K562 (cell line): Measurements from ENCODE around the gene DCAF17. TPM values are rescaled to one million over a fixed set of nuclear protein-coding genes. Genes with fewer than 3 reads are reported as not detected.

ENCODE experiments used
- CC2D1A ChIP-seq: fragments of 450-650 bp; IDR thresholded peaks from 2 replicates; pipeline ENCODE4 v1.6.1; 2017; ENCODE audit warnings: mild to moderate bottlenecking
- GATAD2A ChIP-seq: fragments of 450-650 bp; IDR thresholded peaks from 2 replicates; pipeline ENCODE4 v1.6.1; 2017
- HDAC8 ChIP-seq: fragments of 450-650 bp; IDR thresholded peaks from 2 replicates; pipeline ENCODE4 v1.6.1; 2016; ENCODE audit warnings: mild to moderate bottlenecking, missing genetic modification characterization, moderate library complexity, missing compliant biosample characterization
- HNRNPH1 ChIP-seq: fragments of 200-400 bp; formaldehyde crosslinking; optimal IDR thresholded peaks from 2 replicates; pipeline ENCODE3; 2017; ENCODE audit warnings: low read depth, mild to moderate bottlenecking, low read length, moderate library complexity
- NCOA1 ChIP-seq: fragments of 450-650 bp; IDR thresholded peaks from 2 replicates; pipeline ENCODE4 v1.6.1; 2016; ENCODE audit warnings: low read depth
- U2AF2 ChIP-seq: fragments of 200-400 bp; formaldehyde crosslinking; optimal IDR thresholded peaks from 2 replicates; pipeline ENCODE3; 2017; ENCODE audit warnings: low read depth, mild to moderate bottlenecking, low read length
- ZBTB8A ChIP-seq: fragments of 450-650 bp; IDR thresholded peaks from 2 replicates; pipeline ENCODE4 v1.6.1; 2018; ENCODE audit warnings: mild to moderate bottlenecking, moderate library complexity; ENCODE audit not compliant: partially characterized antibody
- ZFPM2 ChIP-seq: fragments of 250-450 bp; sonication (Bioruptor Pico); IDR thresholded peaks from 2 replicates; pipeline ENCODE4 v1.5.1; 2022; ENCODE audit warnings: mild to moderate bottlenecking
- ZKSCAN3 ChIP-seq: fragments of 250-450 bp; sonication (Bioruptor Pico); IDR thresholded peaks from 2 replicates; pipeline ENCODE4 v1.4.0; 2020
- ZNF253 ChIP-seq: fragments of 250-450 bp; sonication (Bioruptor Pico); conservative IDR thresholded peaks from 2 replicates; pipeline ENCODE4 v1.6.1; 2021; ENCODE audit warnings: mild to moderate bottlenecking
- polyA plus RNA-seq, 8 experiments: library from polyadenylated mRNA; depleted of rRNA in 4 of 8; stranded (reverse) in 5 of 8; unstranded in 3 of 8; fragments of >200 nt; fragmentation: Nextera tagmentation in 2 of 8; fragmentation: Illumina TruSeq in 1 of 8; extraction: Ambion mirVana in 2 of 8; extraction: Trizol in 1 of 8; gene quantifications; 2 replicates each; pipeline versions ENCODE4 v1.2.1 to v1.2.3, GENCODE V29; 2011 to 2014; ENCODE audit warnings: inconsistent platforms in 1 of 8, missing spikeins in 1 of 8
- total RNA-seq, 7 experiments: library from RNA; depleted of rRNA in 6 of 7; stranded (reverse); fragments of >200 nt in 6 of 7; fragmentation: Illumina TruSeq in 2 of 7; extraction: Trizol in 2 of 7; gene quantifications; 2 replicates each; pipeline versions ENCODE4 v1.2.1 to v1.2.3, GENCODE V29; 2011 to 2021; ENCODE audit warnings: low replicate concordance in 1 of 7
- TF ChIP-seq, protein P1 (sequence below): IDR thresholded peaks from 2 replicates; pipeline ENCODE4 v1.6.1; 2011; ENCODE audit not compliant: insufficient read length; ENCODE audit errors: extremely low read depth
- TF ChIP-seq, protein P2 (sequence below), 3 experiments: IDR thresholded peaks in 2 of 3; conservative IDR thresholded peaks in 1 of 3; 2 replicates each; pipeline ENCODE4 v1.5.1; 2011 to 2012; ENCODE audit warnings: low read length in 3 of 3, mild to moderate bottlenecking in 3 of 3, control low read depth in 2 of 3, improper control_type of control experiment in 1 of 3, inconsistent platforms in 1 of 3, low read depth in 1 of 3, mixed read lengths in 1 of 3, moderate library complexity in 1 of 3; ENCODE audit not compliant: insufficient read depth in 2 of 3
- TF ChIP-seq, protein P3 (sequence below): fragments of 450-650 bp; formaldehyde crosslinking; conservative IDR thresholded peaks from 2 replicates; pipeline ENCODE4 v1.4.0; 2022; ENCODE audit warnings: mild to moderate bottlenecking, missing genetic modification characterization
- TF ChIP-seq, protein P4 (sequence below): fragments of 450-650 bp; IDR thresholded peaks from 2 replicates; pipeline ENCODE4 v1.6.1; 2016; ENCODE audit warnings: mild to moderate bottlenecking
- TF ChIP-seq, protein P5 (sequence below): fragments of 450-650 bp; IDR thresholded peaks from 2 replicates; pipeline ENCODE4 v1.6.1; 2017; ENCODE audit warnings: mild to moderate bottlenecking, moderate library complexity
- TF ChIP-seq, protein P6 (sequence below): sonication (generic); formaldehyde crosslinking; IDR thresholded peaks from 2 replicates; pipeline ENCODE4 v1.4.0; 2020; ENCODE audit warnings: mild to moderate bottlenecking, missing genetic modification reagents

Gene DCAF17
- total and polyA plus RNA-seq, 9 of the 15 experiments (the other 6 are each of a cell fraction or from before 2014, with no cell fraction given), result 10.0 to 38.5 (median 27.1) TPM

DNA sequence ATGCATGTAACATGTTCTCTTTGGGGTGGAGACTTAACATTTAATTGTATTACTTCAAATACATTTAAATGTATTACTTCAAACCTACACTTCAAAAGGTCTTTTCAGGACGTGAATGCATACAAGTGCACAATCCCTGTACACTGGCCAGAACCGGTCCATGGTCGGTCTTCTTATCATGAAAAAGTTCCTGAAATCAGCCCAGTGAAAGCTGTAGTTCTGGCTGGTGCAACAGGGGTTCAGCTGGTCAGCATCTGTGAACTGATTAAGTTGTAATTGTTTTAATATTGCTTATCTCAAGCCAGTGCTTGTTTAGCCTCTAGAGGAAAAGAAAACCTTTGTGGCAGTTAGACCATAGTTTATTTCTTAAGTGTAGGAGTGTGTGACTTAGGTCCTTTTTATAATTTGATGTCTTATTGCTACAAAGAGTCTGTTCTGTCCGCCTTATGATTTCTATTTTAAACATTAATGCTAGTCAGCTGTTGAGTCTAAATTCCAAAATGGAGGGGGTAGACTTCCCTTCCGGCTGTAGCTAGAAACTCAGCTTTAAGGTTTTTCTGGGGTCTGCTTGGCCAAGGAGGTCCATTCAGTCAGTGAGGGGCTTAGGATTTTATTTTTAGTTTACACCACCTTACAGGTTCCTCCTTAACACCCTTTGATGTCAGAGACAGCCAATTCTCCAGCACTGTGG, 87.5 kb downstream of the DCAF17 start (continued):
- TF ChIP-seq, protein P1, sequence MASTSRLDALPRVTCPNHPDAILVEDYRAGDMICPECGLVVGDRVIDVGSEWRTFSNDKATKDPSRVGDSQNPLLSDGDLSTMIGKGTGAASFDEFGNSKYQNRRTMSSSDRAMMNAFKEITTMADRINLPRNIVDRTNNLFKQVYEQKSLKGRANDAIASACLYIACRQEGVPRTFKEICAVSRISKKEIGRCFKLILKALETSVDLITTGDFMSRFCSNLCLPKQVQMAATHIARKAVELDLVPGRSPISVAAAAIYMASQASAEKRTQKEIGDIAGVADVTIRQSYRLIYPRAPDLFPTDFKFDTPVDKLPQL, result no peak
- 0 out of 2 replicates have a peak, but pooled peaks have one; percentile 13 for TF ChIP-seq GATAD2A
- no peak for TF ChIP-seq ZBTB8A
- TF ChIP-seq, protein P2, sequence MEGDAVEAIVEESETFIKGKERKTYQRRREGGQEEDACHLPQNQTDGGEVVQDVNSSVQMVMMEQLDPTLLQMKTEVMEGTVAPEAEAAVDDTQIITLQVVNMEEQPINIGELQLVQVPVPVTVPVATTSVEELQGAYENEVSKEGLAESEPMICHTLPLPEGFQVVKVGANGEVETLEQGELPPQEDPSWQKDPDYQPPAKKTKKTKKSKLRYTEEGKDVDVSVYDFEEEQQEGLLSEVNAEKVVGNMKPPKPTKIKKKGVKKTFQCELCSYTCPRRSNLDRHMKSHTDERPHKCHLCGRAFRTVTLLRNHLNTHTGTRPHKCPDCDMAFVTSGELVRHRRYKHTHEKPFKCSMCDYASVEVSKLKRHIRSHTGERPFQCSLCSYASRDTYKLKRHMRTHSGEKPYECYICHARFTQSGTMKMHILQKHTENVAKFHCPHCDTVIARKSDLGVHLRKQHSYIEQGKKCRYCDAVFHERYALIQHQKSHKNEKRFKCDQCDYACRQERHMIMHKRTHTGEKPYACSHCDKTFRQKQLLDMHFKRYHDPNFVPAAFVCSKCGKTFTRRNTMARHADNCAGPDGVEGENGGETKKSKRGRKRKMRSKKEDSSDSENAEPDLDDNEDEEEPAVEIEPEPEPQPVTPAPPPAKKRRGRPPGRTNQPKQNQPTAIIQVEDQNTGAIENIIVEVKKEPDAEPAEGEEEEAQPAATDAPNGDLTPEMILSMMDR (IDR thresholded peaks at IDR 0.05 in 2 of 3, conservative IDR thresholded peaks at IDR 0.05 in 1 of 3; ENCODE audit: insufficient read depth in 2 of 3, low read depth in 1 of 3, low read length in 3 of 3), result no peak
- no peak for TF ChIP-seq NCOA1
- TF ChIP-seq, protein P3, sequence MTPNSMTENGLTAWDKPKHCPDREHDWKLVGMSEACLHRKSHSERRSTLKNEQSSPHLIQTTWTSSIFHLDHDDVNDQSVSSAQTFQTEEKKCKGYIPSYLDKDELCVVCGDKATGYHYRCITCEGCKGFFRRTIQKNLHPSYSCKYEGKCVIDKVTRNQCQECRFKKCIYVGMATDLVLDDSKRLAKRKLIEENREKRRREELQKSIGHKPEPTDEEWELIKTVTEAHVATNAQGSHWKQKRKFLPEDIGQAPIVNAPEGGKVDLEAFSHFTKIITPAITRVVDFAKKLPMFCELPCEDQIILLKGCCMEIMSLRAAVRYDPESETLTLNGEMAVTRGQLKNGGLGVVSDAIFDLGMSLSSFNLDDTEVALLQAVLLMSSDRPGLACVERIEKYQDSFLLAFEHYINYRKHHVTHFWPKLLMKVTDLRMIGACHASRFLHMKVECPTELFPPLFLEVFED (CRISPR knock-in tag), result no peak
- TF ChIP-seq HDAC8, result no peak
- TF ChIP-seq ZFPM2 (CRISPR knock-in tag), result no peak
- no peak for TF ChIP-seq ZKSCAN3 (CRISPR knock-in tag)
- TF ChIP-seq, protein P4, sequence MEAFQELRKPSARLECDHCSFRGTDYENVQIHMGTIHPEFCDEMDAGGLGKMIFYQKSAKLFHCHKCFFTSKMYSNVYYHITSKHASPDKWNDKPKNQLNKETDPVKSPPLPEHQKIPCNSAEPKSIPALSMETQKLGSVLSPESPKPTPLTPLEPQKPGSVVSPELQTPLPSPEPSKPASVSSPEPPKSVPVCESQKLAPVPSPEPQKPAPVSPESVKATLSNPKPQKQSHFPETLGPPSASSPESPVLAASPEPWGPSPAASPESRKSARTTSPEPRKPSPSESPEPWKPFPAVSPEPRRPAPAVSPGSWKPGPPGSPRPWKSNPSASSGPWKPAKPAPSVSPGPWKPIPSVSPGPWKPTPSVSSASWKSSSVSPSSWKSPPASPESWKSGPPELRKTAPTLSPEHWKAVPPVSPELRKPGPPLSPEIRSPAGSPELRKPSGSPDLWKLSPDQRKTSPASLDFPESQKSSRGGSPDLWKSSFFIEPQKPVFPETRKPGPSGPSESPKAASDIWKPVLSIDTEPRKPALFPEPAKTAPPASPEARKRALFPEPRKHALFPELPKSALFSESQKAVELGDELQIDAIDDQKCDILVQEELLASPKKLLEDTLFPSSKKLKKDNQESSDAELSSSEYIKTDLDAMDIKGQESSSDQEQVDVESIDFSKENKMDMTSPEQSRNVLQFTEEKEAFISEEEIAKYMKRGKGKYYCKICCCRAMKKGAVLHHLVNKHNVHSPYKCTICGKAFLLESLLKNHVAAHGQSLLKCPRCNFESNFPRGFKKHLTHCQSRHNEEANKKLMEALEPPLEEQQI, result no peak
- no peak for TF ChIP-seq U2AF2
- no peak for TF ChIP-seq ZNF253 (CRISPR knock-in tag)
- TF ChIP-seq, protein P5, sequence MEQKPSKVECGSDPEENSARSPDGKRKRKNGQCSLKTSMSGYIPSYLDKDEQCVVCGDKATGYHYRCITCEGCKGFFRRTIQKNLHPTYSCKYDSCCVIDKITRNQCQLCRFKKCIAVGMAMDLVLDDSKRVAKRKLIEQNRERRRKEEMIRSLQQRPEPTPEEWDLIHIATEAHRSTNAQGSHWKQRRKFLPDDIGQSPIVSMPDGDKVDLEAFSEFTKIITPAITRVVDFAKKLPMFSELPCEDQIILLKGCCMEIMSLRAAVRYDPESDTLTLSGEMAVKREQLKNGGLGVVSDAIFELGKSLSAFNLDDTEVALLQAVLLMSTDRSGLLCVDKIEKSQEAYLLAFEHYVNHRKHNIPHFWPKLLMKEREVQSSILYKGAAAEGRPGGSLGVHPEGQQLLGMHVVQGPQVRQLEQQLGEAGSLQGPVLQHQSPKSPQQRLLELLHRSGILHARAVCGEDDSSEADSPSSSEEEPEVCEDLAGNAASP, result no peak
- TF ChIP-seq, protein P6, sequence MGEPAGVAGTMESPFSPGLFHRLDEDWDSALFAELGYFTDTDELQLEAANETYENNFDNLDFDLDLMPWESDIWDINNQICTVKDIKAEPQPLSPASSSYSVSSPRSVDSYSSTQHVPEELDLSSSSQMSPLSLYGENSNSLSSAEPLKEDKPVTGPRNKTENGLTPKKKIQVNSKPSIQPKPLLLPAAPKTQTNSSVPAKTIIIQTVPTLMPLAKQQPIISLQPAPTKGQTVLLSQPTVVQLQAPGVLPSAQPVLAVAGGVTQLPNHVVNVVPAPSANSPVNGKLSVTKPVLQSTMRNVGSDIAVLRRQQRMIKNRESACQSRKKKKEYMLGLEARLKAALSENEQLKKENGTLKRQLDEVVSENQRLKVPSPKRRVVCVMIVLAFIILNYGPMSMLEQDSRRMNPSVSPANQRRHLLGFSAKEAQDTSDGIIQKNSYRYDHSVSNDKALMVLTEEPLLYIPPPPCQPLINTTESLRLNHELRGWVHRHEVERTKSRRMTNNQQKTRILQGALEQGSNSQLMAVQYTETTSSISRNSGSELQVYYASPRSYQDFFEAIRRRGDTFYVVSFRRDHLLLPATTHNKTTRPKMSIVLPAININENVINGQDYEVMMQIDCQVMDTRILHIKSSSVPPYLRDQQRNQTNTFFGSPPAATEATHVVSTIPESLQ (CRISPR knock-in tag), result no peak
- no peak for TF ChIP-seq CC2D1A
- TF ChIP-seq HNRNPH1, result no peak
